C4-2B (cell line): Measurements from ENCODE around the gene RUSF1.

Experiments
- ZFX ChIP-seq: fragments of 450-650 bp; IDR thresholded peaks from 2 replicates; pipeline ENCODE4 v1.6.1; 2017
- TF ChIP-seq, protein P1 (sequence below): fragments of 450-650 bp; conservative IDR thresholded peaks from 2 replicates; pipeline ENCODE4 v1.5.1; 2017; ENCODE audit warnings: mild to moderate bottlenecking

DNA sequence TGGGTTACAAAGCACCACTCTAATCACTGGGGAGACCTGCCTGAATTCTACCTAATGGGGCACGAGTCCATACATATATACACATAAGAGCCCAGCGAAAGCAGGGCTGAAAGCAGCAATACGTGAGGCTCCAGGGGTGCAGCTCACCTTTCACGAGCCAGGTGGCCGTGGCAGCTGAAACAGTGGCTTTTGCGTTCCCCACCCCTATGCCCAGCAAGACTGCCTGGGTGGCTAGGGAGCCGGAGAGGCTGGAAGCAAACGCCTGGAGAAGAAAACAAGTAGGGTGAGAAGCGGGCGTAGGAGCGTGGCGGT is 618 bp downstream of the RUSF1 start:
- TF ChIP-seq, protein P1, sequence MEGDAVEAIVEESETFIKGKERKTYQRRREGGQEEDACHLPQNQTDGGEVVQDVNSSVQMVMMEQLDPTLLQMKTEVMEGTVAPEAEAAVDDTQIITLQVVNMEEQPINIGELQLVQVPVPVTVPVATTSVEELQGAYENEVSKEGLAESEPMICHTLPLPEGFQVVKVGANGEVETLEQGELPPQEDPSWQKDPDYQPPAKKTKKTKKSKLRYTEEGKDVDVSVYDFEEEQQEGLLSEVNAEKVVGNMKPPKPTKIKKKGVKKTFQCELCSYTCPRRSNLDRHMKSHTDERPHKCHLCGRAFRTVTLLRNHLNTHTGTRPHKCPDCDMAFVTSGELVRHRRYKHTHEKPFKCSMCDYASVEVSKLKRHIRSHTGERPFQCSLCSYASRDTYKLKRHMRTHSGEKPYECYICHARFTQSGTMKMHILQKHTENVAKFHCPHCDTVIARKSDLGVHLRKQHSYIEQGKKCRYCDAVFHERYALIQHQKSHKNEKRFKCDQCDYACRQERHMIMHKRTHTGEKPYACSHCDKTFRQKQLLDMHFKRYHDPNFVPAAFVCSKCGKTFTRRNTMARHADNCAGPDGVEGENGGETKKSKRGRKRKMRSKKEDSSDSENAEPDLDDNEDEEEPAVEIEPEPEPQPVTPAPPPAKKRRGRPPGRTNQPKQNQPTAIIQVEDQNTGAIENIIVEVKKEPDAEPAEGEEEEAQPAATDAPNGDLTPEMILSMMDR = no peak
- no peak for TF ChIP-seq ZFX
